ENCODE data around the gene MAP6. TPM values are rescaled to one million over a fixed set of nuclear protein-coding genes. Genes with fewer than 3 reads are reported as not detected.

Gene MAP6
- total and polyA plus RNA-seq, 9 of the 15 experiments (the other 6 are each of a cell fraction or from before 2014, with no cell fraction given): not detected

DNA sequence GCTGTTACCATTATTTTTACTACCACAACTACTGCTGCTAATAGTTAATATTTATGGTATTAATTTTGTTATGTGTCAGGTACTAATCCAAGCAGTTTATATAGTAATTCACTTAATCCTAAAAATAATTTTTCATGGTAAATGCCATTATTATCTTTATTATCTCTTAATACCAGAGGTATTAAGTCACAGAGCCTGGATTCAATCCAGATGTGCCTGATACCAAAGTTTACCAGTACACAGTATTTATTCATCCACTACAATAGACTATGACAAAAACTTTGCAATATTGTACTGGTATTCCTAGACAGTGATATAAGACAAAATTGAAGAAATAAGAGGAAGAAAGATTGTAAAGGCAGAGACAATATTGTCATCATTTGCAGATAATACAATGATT lies 24.5 kb downstream of the MAP6 start:
- peaks cover 0 to 4% of the 10 kb centered on the region in 2 experiments; a peak in 2 of 5 replicates for H3K4me1 ChIP-seq (replicated peaks in 1 of 2; ENCODE audit: control insufficient read depth in 2 of 2, insufficient read depth in 2 of 2, low read length in 2 of 2)
- no peak for FAIRE-seq
- no peak overlapping the region for H3K4me3 ChIP-seq
- no peak for ATAC-seq
- BruUV-seq (replicated peaks): no TSS peak
- no peaks in the 10 kb centered on the region for H3K36me3 ChIP-seq (ENCODE audit: control insufficient read depth, insufficient read depth, low read length)
- H3K4me2 ChIP-seq (ENCODE audit: insufficient read depth, low read length): no peak overlapping the region
- no peaks in the 10 kb centered on the region for H4K20me1 ChIP-seq (replicated peaks; ENCODE audit: control insufficient read depth, insufficient read depth, low read length)
- H3K27me3 ChIP-seq (ENCODE audit: control insufficient read depth in 2 of 2, insufficient read depth in 2 of 2, low read length in 2 of 2): peaks cover 8 to 9% of the 10 kb centered on the region in 2 experiments; a peak in 4 of 5 replicates
- in situ Hi-C loops (cut with MboI): no loop called here
- no peak overlapping the region for H3K9ac ChIP-seq (ENCODE audit: insufficient read depth in 1 of 2, low read depth in 2 of 2, low read length in 2 of 2)
- POLR2A ChIA-PET: interaction anchor here (0.7 kb wide), 1 partner anchor 138 kb away, joined by 3 read pairs; no protein-coding TSS in a partner anchor
- CTCF ChIA-PET (ENCODE audit: low intra/inter-chr PET ratio): no interaction called here
- H3K9me1 ChIP-seq (ENCODE audit: control insufficient read depth, insufficient read depth, low read length): no peaks in the 10 kb centered on the region
- no peak for DNase-seq (ENCODE audit: extremely low read depth in 1 of 4, low spot score in 3 of 4)
- no peak overlapping the region for H2AFZ ChIP-seq (ENCODE audit: low read depth, low read length)
- H3K79me2 ChIP-seq (ENCODE audit: control insufficient read depth, insufficient read depth, low read length): no peaks in the 10 kb centered on the region
- H3K9me3 ChIP-seq (replicated peaks; ENCODE audit: control insufficient read depth, insufficient read depth, low read depth, low read length): no peaks in the 10 kb centered on the region
- H3K27ac ChIP-seq (ENCODE audit: extremely low read depth, low read depth, low read length): no peak overlapping the region
- intact Hi-C loops (cut with micrococcal nuclease): no loop called here
- TF ChIP-seq NELFE (IDR thresholded peaks at IDR 0.05; ENCODE audit: insufficient read depth, insufficient read length) (no peak), JUNB (CRISPR knock-in tag; conservative IDR thresholded peaks at IDR 0.05) (no peak), JUN (IDR thresholded peaks at IDR 0.05; ENCODE audit: borderline replicate concordance, low read depth, low read length) (no peak), JUN (CRISPR knock-in tag; IDR thresholded peaks at IDR 0.05; ENCODE audit: borderline replicate concordance) (no peak), RBM22 (IDR thresholded peaks at IDR 0.05; ENCODE audit: low read depth, low read length, poor library complexity, severe bottlenecking) (no peak), CBX3 (IDR thresholded peaks at IDR 0.05; ENCODE audit: borderline replicate concordance in 1 of 2, low read length in 2 of 2) (no peak), MYC (IDR thresholded peaks at IDR 0.05; ENCODE audit: low read depth, low read length) (no peak), MYC (CRISPR knock-in tag; IDR thresholded peaks at IDR 0.05; ENCODE audit: borderline replicate concordance, low read depth) (no peak)
- TF ChIP-seq, protein P1, sequence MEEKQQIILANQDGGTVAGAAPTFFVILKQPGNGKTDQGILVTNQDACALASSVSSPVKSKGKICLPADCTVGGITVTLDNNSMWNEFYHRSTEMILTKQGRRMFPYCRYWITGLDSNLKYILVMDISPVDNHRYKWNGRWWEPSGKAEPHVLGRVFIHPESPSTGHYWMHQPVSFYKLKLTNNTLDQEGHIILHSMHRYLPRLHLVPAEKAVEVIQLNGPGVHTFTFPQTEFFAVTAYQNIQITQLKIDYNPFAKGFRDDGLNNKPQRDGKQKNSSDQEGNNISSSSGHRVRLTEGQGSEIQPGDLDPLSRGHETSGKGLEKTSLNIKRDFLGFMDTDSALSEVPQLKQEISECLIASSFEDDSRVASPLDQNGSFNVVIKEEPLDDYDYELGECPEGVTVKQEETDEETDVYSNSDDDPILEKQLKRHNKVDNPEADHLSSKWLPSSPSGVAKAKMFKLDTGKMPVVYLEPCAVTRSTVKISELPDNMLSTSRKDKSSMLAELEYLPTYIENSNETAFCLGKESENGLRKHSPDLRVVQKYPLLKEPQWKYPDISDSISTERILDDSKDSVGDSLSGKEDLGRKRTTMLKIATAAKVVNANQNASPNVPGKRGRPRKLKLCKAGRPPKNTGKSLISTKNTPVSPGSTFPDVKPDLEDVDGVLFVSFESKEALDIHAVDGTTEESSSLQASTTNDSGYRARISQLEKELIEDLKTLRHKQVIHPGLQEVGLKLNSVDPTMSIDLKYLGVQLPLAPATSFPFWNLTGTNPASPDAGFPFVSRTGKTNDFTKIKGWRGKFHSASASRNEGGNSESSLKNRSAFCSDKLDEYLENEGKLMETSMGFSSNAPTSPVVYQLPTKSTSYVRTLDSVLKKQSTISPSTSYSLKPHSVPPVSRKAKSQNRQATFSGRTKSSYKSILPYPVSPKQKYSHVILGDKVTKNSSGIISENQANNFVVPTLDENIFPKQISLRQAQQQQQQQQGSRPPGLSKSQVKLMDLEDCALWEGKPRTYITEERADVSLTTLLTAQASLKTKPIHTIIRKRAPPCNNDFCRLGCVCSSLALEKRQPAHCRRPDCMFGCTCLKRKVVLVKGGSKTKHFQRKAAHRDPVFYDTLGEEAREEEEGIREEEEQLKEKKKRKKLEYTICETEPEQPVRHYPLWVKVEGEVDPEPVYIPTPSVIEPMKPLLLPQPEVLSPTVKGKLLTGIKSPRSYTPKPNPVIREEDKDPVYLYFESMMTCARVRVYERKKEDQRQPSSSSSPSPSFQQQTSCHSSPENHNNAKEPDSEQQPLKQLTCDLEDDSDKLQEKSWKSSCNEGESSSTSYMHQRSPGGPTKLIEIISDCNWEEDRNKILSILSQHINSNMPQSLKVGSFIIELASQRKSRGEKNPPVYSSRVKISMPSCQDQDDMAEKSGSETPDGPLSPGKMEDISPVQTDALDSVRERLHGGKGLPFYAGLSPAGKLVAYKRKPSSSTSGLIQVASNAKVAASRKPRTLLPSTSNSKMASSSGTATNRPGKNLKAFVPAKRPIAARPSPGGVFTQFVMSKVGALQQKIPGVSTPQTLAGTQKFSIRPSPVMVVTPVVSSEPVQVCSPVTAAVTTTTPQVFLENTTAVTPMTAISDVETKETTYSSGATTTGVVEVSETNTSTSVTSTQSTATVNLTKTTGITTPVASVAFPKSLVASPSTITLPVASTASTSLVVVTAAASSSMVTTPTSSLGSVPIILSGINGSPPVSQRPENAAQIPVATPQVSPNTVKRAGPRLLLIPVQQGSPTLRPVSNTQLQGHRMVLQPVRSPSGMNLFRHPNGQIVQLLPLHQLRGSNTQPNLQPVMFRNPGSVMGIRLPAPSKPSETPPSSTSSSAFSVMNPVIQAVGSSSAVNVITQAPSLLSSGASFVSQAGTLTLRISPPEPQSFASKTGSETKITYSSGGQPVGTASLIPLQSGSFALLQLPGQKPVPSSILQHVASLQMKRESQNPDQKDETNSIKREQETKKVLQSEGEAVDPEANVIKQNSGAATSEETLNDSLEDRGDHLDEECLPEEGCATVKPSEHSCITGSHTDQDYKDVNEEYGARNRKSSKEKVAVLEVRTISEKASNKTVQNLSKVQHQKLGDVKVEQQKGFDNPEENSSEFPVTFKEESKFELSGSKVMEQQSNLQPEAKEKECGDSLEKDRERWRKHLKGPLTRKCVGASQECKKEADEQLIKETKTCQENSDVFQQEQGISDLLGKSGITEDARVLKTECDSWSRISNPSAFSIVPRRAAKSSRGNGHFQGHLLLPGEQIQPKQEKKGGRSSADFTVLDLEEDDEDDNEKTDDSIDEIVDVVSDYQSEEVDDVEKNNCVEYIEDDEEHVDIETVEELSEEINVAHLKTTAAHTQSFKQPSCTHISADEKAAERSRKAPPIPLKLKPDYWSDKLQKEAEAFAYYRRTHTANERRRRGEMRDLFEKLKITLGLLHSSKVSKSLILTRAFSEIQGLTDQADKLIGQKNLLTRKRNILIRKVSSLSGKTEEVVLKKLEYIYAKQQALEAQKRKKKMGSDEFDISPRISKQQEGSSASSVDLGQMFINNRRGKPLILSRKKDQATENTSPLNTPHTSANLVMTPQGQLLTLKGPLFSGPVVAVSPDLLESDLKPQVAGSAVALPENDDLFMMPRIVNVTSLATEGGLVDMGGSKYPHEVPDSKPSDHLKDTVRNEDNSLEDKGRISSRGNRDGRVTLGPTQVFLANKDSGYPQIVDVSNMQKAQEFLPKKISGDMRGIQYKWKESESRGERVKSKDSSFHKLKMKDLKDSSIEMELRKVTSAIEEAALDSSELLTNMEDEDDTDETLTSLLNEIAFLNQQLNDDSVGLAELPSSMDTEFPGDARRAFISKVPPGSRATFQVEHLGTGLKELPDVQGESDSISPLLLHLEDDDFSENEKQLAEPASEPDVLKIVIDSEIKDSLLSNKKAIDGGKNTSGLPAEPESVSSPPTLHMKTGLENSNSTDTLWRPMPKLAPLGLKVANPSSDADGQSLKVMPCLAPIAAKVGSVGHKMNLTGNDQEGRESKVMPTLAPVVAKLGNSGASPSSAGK (IDR thresholded peaks at IDR 0.05): no peak
- TF ChIP-seq, protein P2, sequence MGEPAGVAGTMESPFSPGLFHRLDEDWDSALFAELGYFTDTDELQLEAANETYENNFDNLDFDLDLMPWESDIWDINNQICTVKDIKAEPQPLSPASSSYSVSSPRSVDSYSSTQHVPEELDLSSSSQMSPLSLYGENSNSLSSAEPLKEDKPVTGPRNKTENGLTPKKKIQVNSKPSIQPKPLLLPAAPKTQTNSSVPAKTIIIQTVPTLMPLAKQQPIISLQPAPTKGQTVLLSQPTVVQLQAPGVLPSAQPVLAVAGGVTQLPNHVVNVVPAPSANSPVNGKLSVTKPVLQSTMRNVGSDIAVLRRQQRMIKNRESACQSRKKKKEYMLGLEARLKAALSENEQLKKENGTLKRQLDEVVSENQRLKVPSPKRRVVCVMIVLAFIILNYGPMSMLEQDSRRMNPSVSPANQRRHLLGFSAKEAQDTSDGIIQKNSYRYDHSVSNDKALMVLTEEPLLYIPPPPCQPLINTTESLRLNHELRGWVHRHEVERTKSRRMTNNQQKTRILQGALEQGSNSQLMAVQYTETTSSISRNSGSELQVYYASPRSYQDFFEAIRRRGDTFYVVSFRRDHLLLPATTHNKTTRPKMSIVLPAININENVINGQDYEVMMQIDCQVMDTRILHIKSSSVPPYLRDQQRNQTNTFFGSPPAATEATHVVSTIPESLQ (CRISPR knock-in tag; IDR thresholded peaks at IDR 0.05): no peak

All from K562 (cell line).